ENCODE measurements around the gene CA5B. TPM values are rescaled to one million over a fixed set of nuclear protein-coding genes. Genes with fewer than 3 reads are reported as not detected.
"Not testable (repeated sequence)": the region's sequence is repeated elsewhere in the genome, so short reads cannot be mapped to it uniquely, and the experiment has no call there.

Gene CA5B
- total and polyA plus RNA-seq, 9 donors, result 2.6 to 5.5 (median 3.4) TPM

DNA sequence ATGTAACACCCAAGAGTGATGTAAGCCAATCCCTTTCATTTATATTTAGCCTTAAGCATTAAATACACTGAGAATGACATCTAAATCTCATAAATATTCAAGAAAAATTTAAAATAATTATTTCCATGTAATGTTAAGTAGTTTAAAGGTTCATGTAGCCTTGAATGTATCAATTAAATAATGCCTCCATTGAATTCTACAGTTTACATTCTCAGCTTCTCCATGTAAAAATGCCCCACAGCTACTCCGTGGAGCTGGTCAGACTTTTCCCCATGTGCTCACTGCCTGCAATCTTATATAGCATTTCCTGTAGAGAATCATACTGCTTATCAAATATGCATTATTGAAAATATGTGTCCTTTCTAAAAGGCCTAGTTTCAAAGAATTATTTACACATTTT, 91.1 kb downstream of the CA5B start:
- no CpG with 5 or more reads among the region's 1 CpG for WGBS (ENCODE audit: insufficient coverage)
- Histone ChIP-seq H3K4me1 (ENCODE audit: control insufficient read depth, insufficient read depth, low read length) (no peaks in the 10 kb centered on the region), H3K36me3 (ENCODE audit: control insufficient read depth, insufficient read depth, low read length) (peaks cover 7% of the 10 kb centered on the region), H3K4me3 (ENCODE audit: low read length) (no peak overlapping the region), H3K27me3 (ENCODE audit: control insufficient read depth, insufficient read depth, low read length) (no peaks in the 10 kb centered on the region), H3K27ac (ENCODE audit: low read length) (no peak overlapping the region), H3K9me3 (replicated peaks; ENCODE audit: control insufficient read depth, low read depth, low read length) (no peaks in the 10 kb centered on the region)
- no peak for DNase-seq

DNA sequence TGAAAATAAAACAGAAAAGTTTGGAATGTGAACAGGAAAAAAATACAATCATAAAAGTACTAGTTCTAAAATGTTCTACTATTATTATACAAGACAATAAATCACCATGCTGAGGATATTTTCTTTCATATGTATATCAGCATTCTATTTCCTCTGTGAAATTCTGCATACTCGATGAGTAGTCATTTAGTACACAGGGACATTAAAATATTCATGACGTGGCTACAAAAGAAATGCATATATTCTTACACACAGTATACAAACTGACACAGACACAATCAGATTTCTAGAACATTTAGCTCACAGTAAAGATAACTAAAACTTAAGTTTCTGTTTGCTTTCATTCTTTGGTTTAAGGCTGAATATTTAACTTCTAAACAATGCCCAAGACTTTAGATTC, 93.3 kb downstream of the CA5B start:
- no CpG with 5 or more reads among the region's 2 CpGs for WGBS (ENCODE audit: insufficient coverage)
- H3K4me3 ChIP-seq (ENCODE audit: low read length); H3K27ac ChIP-seq (ENCODE audit: low read length): not testable (repeated sequence)

DNA sequence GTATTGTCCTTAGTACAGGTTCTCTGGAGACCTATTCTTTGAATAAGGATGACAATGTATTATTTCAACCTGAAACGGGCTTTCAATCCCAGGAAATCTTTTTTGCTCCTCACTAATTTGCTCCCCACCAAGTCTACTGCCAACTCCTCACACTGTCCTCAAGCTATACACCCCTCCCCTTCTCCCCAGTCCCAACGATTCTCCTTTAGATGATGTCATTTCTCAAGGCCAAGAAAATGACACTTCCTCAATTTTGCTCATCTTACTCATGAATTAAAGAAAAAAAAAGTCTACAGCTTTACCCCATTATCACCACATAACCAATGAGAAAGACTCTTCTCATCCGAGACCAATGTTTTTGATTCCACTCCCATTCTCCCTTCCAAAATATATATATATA, 96.0 kb downstream of the CA5B start:
- Histone ChIP-seq H3K27ac (ENCODE audit: low read length) (no peak overlapping the region), H3K9me3 (replicated peaks; ENCODE audit: control insufficient read depth, low read depth, low read length) (no peaks in the 10 kb centered on the region), H3K27me3 (ENCODE audit: control insufficient read depth, insufficient read depth, low read length) (peaks cover 11% of the 10 kb centered on the region), H3K4me1 (ENCODE audit: control insufficient read depth, insufficient read depth, low read length) (no peaks in the 10 kb centered on the region), H3K36me3 (ENCODE audit: control insufficient read depth, insufficient read depth, low read length) (no peaks in the 10 kb centered on the region), H3K4me3 (ENCODE audit: low read length) (no peak overlapping the region)
- DNase-seq, result no peak
- 52% methylated on average over 2 of the region's 3 CpGs for whole genome bisulfite sequencing (ENCODE audit: insufficient coverage)

More for the DNA sequence above, 93.3 kb downstream of the CA5B start:
- not testable (repeated sequence) for H3K27me3 ChIP-seq (ENCODE audit: control insufficient read depth, insufficient read depth, low read length); H3K36me3 ChIP-seq (ENCODE audit: control insufficient read depth, insufficient read depth, low read length); H3K9me3 ChIP-seq (replicated peaks; ENCODE audit: control insufficient read depth, low read depth, low read length); H3K4me1 ChIP-seq (ENCODE audit: control insufficient read depth, insufficient read depth, low read length); DNase-seq

DNA sequence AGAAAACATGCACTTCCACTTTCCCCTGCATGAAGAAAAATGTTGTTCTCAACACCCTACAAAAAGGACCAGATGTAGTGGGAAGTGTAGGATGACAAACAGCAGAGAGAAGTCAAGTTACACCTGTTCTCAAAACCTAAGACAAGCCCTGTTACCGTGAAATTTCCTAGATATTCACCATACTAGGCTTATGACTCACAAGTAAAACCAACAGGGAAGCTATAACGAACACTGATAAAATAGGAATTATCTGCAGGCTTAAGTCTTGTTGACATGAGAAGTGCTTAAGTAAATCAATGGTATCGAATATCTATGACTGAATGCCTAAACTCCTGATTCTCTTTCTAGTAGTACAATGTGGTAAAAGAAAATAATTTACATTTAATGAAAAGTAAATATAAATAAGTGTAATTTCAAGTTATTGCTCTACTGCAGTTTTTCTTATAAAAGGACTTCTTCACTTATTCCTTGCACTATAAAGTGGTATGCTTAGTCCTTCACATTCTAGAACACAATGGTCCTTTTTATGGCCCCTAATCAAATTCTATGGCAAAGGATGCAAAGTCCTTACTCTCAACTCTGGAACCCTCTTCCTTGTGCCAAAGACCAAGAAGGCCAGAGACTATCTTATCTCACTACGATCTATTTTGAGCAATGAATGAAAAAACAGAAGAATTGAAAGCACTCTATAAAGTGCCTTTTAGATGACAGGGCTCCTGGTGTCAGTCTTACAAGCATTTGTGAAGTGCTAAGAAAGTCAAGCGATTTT, 96.9 kb downstream of the CA5B start:
- no peak overlapping the region for H3K4me3 ChIP-seq (ENCODE audit: low read length)
- no peaks in the 10 kb centered on the region for H3K36me3 ChIP-seq (ENCODE audit: control insufficient read depth, insufficient read depth, low read length)
- 100% methylated on average over 1 of the region's 5 CpGs for WGBS (ENCODE audit: insufficient coverage)
- H3K27ac ChIP-seq (ENCODE audit: low read length), result no peak overlapping the region
- no peak for DNase-seq
- no peaks in the 10 kb centered on the region for H3K9me3 ChIP-seq (replicated peaks; ENCODE audit: control insufficient read depth, low read depth, low read length)
- H3K27me3 ChIP-seq (ENCODE audit: control insufficient read depth, insufficient read depth, low read length), result peaks cover 13% of the 10 kb centered on the region
- no peaks in the 10 kb centered on the region for H3K4me1 ChIP-seq (ENCODE audit: control insufficient read depth, insufficient read depth, low read length)

Other genes with a start within 250 kb of the CA5B start
- 2.4 TPM for gene PIR, start 244.9 kb upstream of the CA5B start, total RNA-seq
- gene PIR, start 244.9 kb upstream of the CA5B start, polyA plus RNA-seq (ENCODE audit: insufficient read depth in 1 of 8, insufficient read length in 8 of 8, low replicate concordance in 1 of 8), result 1 to 10 TPM; 2.1 to 5.0 (median 3.7) TPM
- 2.2 TPM for gene BMX, start 237.5 kb upstream of the CA5B start, total RNA-seq
- gene BMX, start 237.5 kb upstream of the CA5B start, polyA plus RNA-seq (ENCODE audit: insufficient read depth in 1 of 8, insufficient read length in 8 of 8, low replicate concordance in 1 of 8), result 1 to 10 TPM; 1.5 to 2.5 (median 2.0) TPM
- 0.04 TPM for gene ACE2, start 137.3 kb upstream of the CA5B start, total RNA-seq
- gene ACE2, start 137.3 kb upstream of the CA5B start, polyA plus RNA-seq (ENCODE audit: insufficient read depth in 1 of 8, insufficient read length in 8 of 8, low replicate concordance in 1 of 8), result 10 to 100 TPM in 1 of 8 donors, 1 to 10 TPM in 1, under 1 TPM in 1, not detected in 5; 0.11 to 19.0 (median 3.2) TPM
- gene CLTRN, start 73.5 kb upstream of the CA5B start, total RNA-seq, result 0.13 TPM
- gene CLTRN, start 73.5 kb upstream of the CA5B start, polyA plus RNA-seq (ENCODE audit: insufficient read depth in 1 of 8, insufficient read length in 8 of 8, low replicate concordance in 1 of 8), result under 1 TPM; 0.24 to 0.53 (median 0.42) TPM
- gene ZRSR2, start 52.2 kb downstream of the CA5B start, total RNA-seq, result 5.5 TPM
- 10 to 100 TPM; 10.1 to 15.3 (median 11.3) TPM for gene ZRSR2, start 52.2 kb downstream of the CA5B start, polyA plus RNA-seq (ENCODE audit: insufficient read depth in 1 of 8, insufficient read length in 8 of 8, low replicate concordance in 1 of 8)
- 39.1 TPM for gene AP1S2, start 116.5 kb downstream of the CA5B start, total RNA-seq
- gene AP1S2, start 116.5 kb downstream of the CA5B start, polyA plus RNA-seq (ENCODE audit: insufficient read depth in 1 of 8, insufficient read length in 8 of 8, low replicate concordance in 1 of 8), result 10 to 100 TPM; 36.5 to 50.5 (median 42.9) TPM